Activated B cell treated with CpG ODN at 0.5 μM for 24 hours (primary cell): ENCODE measurements around the gene MPV17. TPM values are rescaled to one million over a fixed set of nuclear protein-coding genes. Genes with fewer than 3 reads are reported as not detected.
A peak's percentile ranks its signal among the peaks of the same experiment; 100 is the strongest.

ENCODE experiments used
- ATAC-seq: fragments of 200-7000 bp; cut with Tn5 transposase; one replicate; pipeline ENCODE4 v1.10.0; 2021; ENCODE audit warnings: low read depth, mild to moderate bottlenecking, moderate library complexity
- CTCF ChIA-PET: fragments of 350-600 bp; sonication (Branson Sonifier 250); formaldehyde crosslinking; loops from one replicate; lab custom pipeline; 2021; ENCODE audit warnings: antibody characterized with exemption; lab: Charles Lee
- POLR2A ChIA-PET: fragments of 350-600 bp; sonication (Branson Sonifier 250); formaldehyde crosslinking; loops from one replicate; lab custom pipeline; 2021; ENCODE audit warnings: antibody characterized with exemption; lab: Charles Lee
- DNase-seq: peaks from one replicate; pipeline ENCODE4 v3.0.0; 2022
- H3K27ac Mint-ChIP-seq: one replicate; pipeline ENCODE4 v1.8.0; 2020; ENCODE audit warnings: mixed read lengths
- H3K27me3 Mint-ChIP-seq: one replicate; pipeline ENCODE4 v1.8.0; 2021; ENCODE audit warnings: mixed read lengths
- H3K36me3 Mint-ChIP-seq: one replicate; pipeline ENCODE4 v1.8.0; 2021; ENCODE audit warnings: low read depth, mixed read lengths
- H3K4me1 Mint-ChIP-seq: one replicate; pipeline ENCODE4 v1.8.0; 2021; ENCODE audit warnings: mixed read lengths
- H3K4me3 Mint-ChIP-seq: one replicate; pipeline ENCODE4 v1.8.0; 2020; ENCODE audit warnings: mild to moderate bottlenecking, mixed read lengths
- H3K9me3 Mint-ChIP-seq: one replicate; pipeline ENCODE4 v1.8.0; 2020; ENCODE audit warnings: mixed read lengths
- CTCF ChIP-seq: fragments of 200-600 bp; IDR thresholded peaks from one replicate; pipeline ENCODE4 v1.8.0; 2022; ENCODE audit warnings: antibody characterized with exemption, mild to moderate bottlenecking
- intact Hi-C: fragments of 100-400 bp; cut with micrococcal nuclease; formaldehyde crosslinking; loops from one replicate; pipeline ENCODE4 v1.15.1; 2024
- total RNA-seq: library from RNA; stranded (reverse); gene quantifications from 2 replicates; pipeline ENCODE4 v1.2.3, GENCODE V29; 2022

The MPV17 gene
- total RNA-seq, 1 donor from 2014 or later: 98.3 TPM

- peaks cover 18% of the 10 kb centered on the region for H3K27me3 Mint-ChIP-seq
- ChIA-PET POLR2A (no interaction called here), CTCF (no interaction called here)
- H3K4me1 Mint-ChIP-seq: peaks cover 10% of the 10 kb centered on the region
- H3K36me3 Mint-ChIP-seq: peaks cover 30% of the 10 kb centered on the region
- no peak overlapping the region for H3K27ac Mint-ChIP-seq
- DNase-seq: no peak
- no peak for TF ChIP-seq CTCF
- no peak overlapping the region for H3K4me3 Mint-ChIP-seq
- intact Hi-C loops: no loop called here
- ATAC-seq: no peak
- H3K9me3 Mint-ChIP-seq: no peaks in the 10 kb centered on the region
These were observed 15.1 kb downstream of the MPV17 start for GRCh38 chr2:27307545-27308358.

GRCh38 chr2:27307287-27307544 lies 15.7 kb downstream of the MPV17 start:
- ATAC-seq (no peak), DNase-seq (no peak)
- Mint-ChIP-seq H3K9me3 (no peaks in the 10 kb centered on the region), H3K4me3 (peak overlapping the region; percentile 7), H3K36me3 (peaks cover 25% of the 10 kb centered on the region), H3K27ac (no peak overlapping the region), H3K27me3 (peaks cover 18% of the 10 kb centered on the region), H3K4me1 (peaks cover 11% of the 10 kb centered on the region)
- no peak for TF ChIP-seq CTCF
- intact Hi-C loops: no loop called here
- ChIA-PET POLR2A (no interaction called here), CTCF (no interaction called here)

- ATAC-seq: peak; percentile 49
- Mint-ChIP-seq H3K9me3 (no peaks in the 10 kb centered on the region), H3K36me3 (peaks cover 24% of the 10 kb centered on the region), H3K27me3 (peaks cover 18% of the 10 kb centered on the region), H3K27ac (no peak overlapping the region), H3K4me1 (peaks cover 11% of the 10 kb centered on the region), H3K4me3 (peak overlapping the region; percentile 35)
- DNase-seq: peak; percentile 28
- CTCF ChIA-PET: no interaction called here
- no peak for TF ChIP-seq CTCF
- POLR2A ChIA-PET: no interaction called here
- intact Hi-C loops: no loop called here
These were observed 16.2 kb downstream of the MPV17 start for GRCh38 chr2:27306573-27307286.

- H3K4me3 Mint-ChIP-seq: peak overlapping the region; percentile 35
- H3K27ac Mint-ChIP-seq: no peak overlapping the region
- no peak for ATAC-seq
- POLR2A ChIA-PET: no interaction called here
- no peak for TF ChIP-seq CTCF
- intact Hi-C loops: no loop called here
- CTCF ChIA-PET: no interaction called here
- peaks cover 18% of the 10 kb centered on the region for H3K27me3 Mint-ChIP-seq
- H3K9me3 Mint-ChIP-seq: no peaks in the 10 kb centered on the region
- H3K4me1 Mint-ChIP-seq: peaks cover 11% of the 10 kb centered on the region
- no peak for DNase-seq
- peaks cover 18% of the 10 kb centered on the region for H3K36me3 Mint-ChIP-seq
These were observed 16.8 kb downstream of the MPV17 start for GRCh38 chr2:27306136-27306535.

GRCh38 chr2:27305516-27305915 lies 17.4 kb downstream of the MPV17 start:
- DNase-seq (no peak), ATAC-seq (no peak)
- Mint-ChIP-seq H3K27ac (no peak overlapping the region), H3K27me3 (peaks cover 18% of the 10 kb centered on the region), H3K36me3 (peaks cover 16% of the 10 kb centered on the region), H3K9me3 (no peaks in the 10 kb centered on the region), H3K4me1 (peaks cover 11% of the 10 kb centered on the region), H3K4me3 (no peak overlapping the region)
- intact Hi-C loops: no loop called here
- ChIA-PET CTCF (interaction anchor here (0.8 kb wide), 2 partner anchors 13 to 346 kb away, joined by 4 read pairs; no protein-coding TSS in a partner anchor), POLR2A (no interaction called here)
- no peak for TF ChIP-seq CTCF
